ENCODE measurements around the gene ZBTB9. TPM values are rescaled to one million over a fixed set of nuclear protein-coding genes. Genes with fewer than 3 reads are reported as not detected.
"Not testable (repeated sequence)": the region's sequence is repeated elsewhere in the genome, so short reads cannot be mapped to it uniquely, and the experiment has no call there.

The ZBTB9 gene
- polyA plus RNA-seq, 3 donors = 0.42 to 2.0 (median 1.1) TPM

DNA sequence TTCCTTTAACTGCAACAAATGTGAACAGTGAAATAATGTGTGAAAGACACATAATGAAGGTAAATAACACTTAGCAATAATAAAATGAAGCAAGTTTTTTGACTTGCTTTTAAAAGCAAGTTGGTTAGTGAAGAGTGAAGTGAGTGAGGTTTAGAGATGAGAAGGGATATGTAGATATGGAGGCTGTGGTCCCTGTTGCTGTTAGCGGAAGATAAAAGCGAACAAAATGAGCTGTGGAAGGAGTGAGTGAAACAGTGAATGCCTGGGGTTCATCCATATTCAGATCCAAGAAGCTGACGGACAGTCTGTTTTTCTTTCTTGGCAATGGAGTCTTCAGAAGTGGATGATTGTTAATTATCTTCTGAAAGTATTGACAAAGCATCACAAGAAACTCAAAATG is 23.5 kb downstream of the ZBTB9 start:
- Histone ChIP-seq H3K4me1 (ENCODE audit: control insufficient read depth in 1 of 2, insufficient read depth in 2 of 2, low read length in 2 of 2) (no peaks in the 10 kb centered on the region), H3K36me3 (replicated peaks in 1 of 2; ENCODE audit: control insufficient read depth in 1 of 2, insufficient read depth in 2 of 2, low read length in 2 of 2) (no peaks in the 10 kb centered on the region), H3K9me3 (replicated peaks in 1 of 2; ENCODE audit: control insufficient read depth in 1 of 2, insufficient read depth in 1 of 2, low read length in 2 of 2) (no peaks in the 10 kb centered on the region), H2AFZ (ENCODE audit: insufficient read depth, low read depth, low read length, poor library complexity, severe bottlenecking) (no peak overlapping the region), H3K9ac (ENCODE audit: insufficient read depth, low read length, poor library complexity, severe bottlenecking) (no peak overlapping the region), H3K27me3 (ENCODE audit: control insufficient read depth in 2 of 2, insufficient read depth in 2 of 2, low read length in 2 of 2) (no peaks in the 10 kb centered on the region), H3K79me2 (ENCODE audit: insufficient read depth, low read length) (no peaks in the 10 kb centered on the region), H3K4me3 (replicated peaks in 1 of 3; ENCODE audit: low read depth in 2 of 3, low read length in 3 of 3) (no peak overlapping the region), H3K4me2 (replicated peaks; ENCODE audit: extremely low read depth, low read length, poor library complexity, severe bottlenecking) (no peak overlapping the region), H4K20me1 (ENCODE audit: insufficient read depth, low read length) (no peaks in the 10 kb centered on the region), H3K27ac (ENCODE audit: low read depth in 1 of 2, low read length in 2 of 2) (no peak overlapping the region)
- H3K4me3 Mint-ChIP-seq = no peak overlapping the region
- H3K4me1 Mint-ChIP-seq = no peaks in the 10 kb centered on the region
- TF ChIP-seq, protein P1, sequence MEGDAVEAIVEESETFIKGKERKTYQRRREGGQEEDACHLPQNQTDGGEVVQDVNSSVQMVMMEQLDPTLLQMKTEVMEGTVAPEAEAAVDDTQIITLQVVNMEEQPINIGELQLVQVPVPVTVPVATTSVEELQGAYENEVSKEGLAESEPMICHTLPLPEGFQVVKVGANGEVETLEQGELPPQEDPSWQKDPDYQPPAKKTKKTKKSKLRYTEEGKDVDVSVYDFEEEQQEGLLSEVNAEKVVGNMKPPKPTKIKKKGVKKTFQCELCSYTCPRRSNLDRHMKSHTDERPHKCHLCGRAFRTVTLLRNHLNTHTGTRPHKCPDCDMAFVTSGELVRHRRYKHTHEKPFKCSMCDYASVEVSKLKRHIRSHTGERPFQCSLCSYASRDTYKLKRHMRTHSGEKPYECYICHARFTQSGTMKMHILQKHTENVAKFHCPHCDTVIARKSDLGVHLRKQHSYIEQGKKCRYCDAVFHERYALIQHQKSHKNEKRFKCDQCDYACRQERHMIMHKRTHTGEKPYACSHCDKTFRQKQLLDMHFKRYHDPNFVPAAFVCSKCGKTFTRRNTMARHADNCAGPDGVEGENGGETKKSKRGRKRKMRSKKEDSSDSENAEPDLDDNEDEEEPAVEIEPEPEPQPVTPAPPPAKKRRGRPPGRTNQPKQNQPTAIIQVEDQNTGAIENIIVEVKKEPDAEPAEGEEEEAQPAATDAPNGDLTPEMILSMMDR (IDR thresholded peaks at IDR 0.05) = no peak
- H3K27ac Mint-ChIP-seq = no peak overlapping the region
- WGBS (ENCODE audit: insufficient coverage) = 100% methylated on average over 3 of the region's 3 CpGs
- H3K27me3 Mint-ChIP-seq (ENCODE audit: low read depth in 3 of 3) = peaks cover 4 to 13% (median 7%) of the 10 kb centered on the region in 3 donors
- H3K36me3 Mint-ChIP-seq = no peaks in the 10 kb centered on the region
- intact Hi-C loops (cut with micrococcal nuclease) = no loop called here
- DNase-seq = no peak
- H3K9me3 Mint-ChIP-seq = peaks cover 0 to 3% (median 0%) of the 10 kb centered on the region in 7 donors

DNA sequence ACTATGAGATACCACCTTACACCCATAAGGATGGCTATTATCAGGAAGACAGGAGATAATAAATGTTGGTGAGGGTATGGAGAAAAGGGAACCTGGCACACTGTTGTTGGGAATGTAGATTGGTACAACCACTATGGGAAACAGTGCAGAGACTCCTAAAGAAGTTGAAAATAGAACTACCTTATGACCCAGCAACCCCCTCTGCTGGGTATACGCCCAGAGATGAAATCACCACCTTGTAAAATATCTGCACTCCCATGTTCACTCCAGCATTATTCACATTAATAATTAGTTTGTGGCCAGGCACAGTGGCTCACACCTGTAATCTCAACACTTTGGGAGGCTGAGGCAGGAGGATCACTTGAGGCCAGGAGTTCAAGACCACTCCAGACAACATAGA is 26.8 kb downstream of the ZBTB9 start:
- Histone ChIP-seq H2AFZ (ENCODE audit: insufficient read depth, low read depth, low read length, poor library complexity, severe bottlenecking) (no peak overlapping the region), H3K4me2 (replicated peaks; ENCODE audit: extremely low read depth, low read length, poor library complexity, severe bottlenecking) (no peak overlapping the region), H3K27me3 (ENCODE audit: control insufficient read depth in 2 of 2, insufficient read depth in 2 of 2, low read length in 2 of 2) (no peaks in the 10 kb centered on the region), H3K36me3 (replicated peaks in 1 of 2; ENCODE audit: control insufficient read depth in 1 of 2, insufficient read depth in 2 of 2, low read length in 2 of 2) (no peaks in the 10 kb centered on the region), H3K4me1 (ENCODE audit: control insufficient read depth in 1 of 2, insufficient read depth in 2 of 2, low read length in 2 of 2) (no peaks in the 10 kb centered on the region), H3K27ac (ENCODE audit: low read depth in 1 of 2, low read length in 2 of 2) (no peak overlapping the region), H3K79me2 (ENCODE audit: insufficient read depth, low read length) (no peaks in the 10 kb centered on the region), H3K9ac (ENCODE audit: insufficient read depth, low read length, poor library complexity, severe bottlenecking) (no peak overlapping the region), H3K9me3 (replicated peaks in 1 of 2; ENCODE audit: control insufficient read depth in 1 of 2, insufficient read depth in 1 of 2, low read length in 2 of 2) (no peaks in the 10 kb centered on the region), H3K4me3 (replicated peaks in 1 of 3; ENCODE audit: low read depth in 2 of 3, low read length in 3 of 3) (no peak overlapping the region), H4K20me1 (ENCODE audit: insufficient read depth, low read length) (no peaks in the 10 kb centered on the region)
- Mint-ChIP-seq H3K27ac (no peak overlapping the region), H3K4me3 (no peak overlapping the region), H3K4me1 (no peaks in the 10 kb centered on the region), H3K9me3 (peaks cover 0 to 7% (median 1%) of the 10 kb centered on the region in 7 donors), H3K36me3 (no peaks in the 10 kb centered on the region), H3K27me3 (ENCODE audit: low read depth in 3 of 3) (peaks cover 3 to 13% (median 5%) of the 10 kb centered on the region in 3 donors)
- TF ChIP-seq, protein P1 (IDR thresholded peaks at IDR 0.05) = no peak
- intact Hi-C loops (cut with micrococcal nuclease) = no loop called here
- 33% methylated on average over 1 of the region's 1 CpG for WGBS (ENCODE audit: insufficient coverage)
- DNase-seq = peak in 2 of 3 donors; percentile 11 to 14

DNA sequence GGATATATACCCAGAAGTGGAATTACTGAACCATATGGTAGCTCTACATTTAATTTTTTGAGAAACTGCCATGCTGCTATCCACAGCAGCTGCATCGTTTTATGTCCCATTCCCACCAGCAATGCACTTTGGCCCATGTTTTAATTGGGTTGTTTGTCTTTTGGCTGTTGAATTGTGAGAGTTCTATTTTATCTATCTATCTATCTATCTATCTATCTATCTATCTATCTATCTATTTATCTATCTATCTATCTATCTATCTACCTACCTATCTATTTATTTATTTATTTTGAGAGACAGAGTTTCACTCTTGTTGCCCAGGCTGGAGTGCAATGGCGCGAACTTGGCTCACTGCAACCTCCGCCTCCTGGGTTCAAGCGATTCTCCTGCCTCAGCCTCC is 28.2 kb downstream of the ZBTB9 start:
- intact Hi-C loops (cut with micrococcal nuclease); H2AFZ ChIP-seq (ENCODE audit: insufficient read depth, low read depth, low read length, poor library complexity, severe bottlenecking); H3K27ac Mint-ChIP-seq; H3K9me3 ChIP-seq (replicated peaks in 1 of 2; ENCODE audit: control insufficient read depth in 1 of 2, insufficient read depth in 1 of 2, low read length in 2 of 2); DNase-seq; H3K36me3 ChIP-seq (replicated peaks in 1 of 2; ENCODE audit: control insufficient read depth in 1 of 2, insufficient read depth in 2 of 2, low read length in 2 of 2); H3K4me1 ChIP-seq (ENCODE audit: control insufficient read depth in 1 of 2, insufficient read depth in 2 of 2, low read length in 2 of 2); H3K27me3 ChIP-seq (ENCODE audit: control insufficient read depth in 2 of 2, insufficient read depth in 2 of 2, low read length in 2 of 2); H3K4me2 ChIP-seq (replicated peaks; ENCODE audit: extremely low read depth, low read length, poor library complexity, severe bottlenecking); H3K4me1 Mint-ChIP-seq; H4K20me1 ChIP-seq (ENCODE audit: insufficient read depth, low read length); H3K9me3 Mint-ChIP-seq; H3K4me3 ChIP-seq (replicated peaks in 1 of 3; ENCODE audit: low read depth in 2 of 3, low read length in 3 of 3); H3K9ac ChIP-seq (ENCODE audit: insufficient read depth, low read length, poor library complexity, severe bottlenecking); H3K36me3 Mint-ChIP-seq; H3K27ac ChIP-seq (ENCODE audit: low read depth in 1 of 2, low read length in 2 of 2); H3K4me3 Mint-ChIP-seq; H3K79me2 ChIP-seq (ENCODE audit: insufficient read depth, low read length): not testable (repeated sequence)
- H3K27me3 Mint-ChIP-seq (ENCODE audit: low read depth in 3 of 3) = peaks cover 2 to 15% (median 3%) of the 10 kb centered on the region in 3 donors
- 90% methylated on average over 3 of the region's 5 CpGs for WGBS (ENCODE audit: insufficient coverage)
